AG20443 (cell line): ENCODE measurements around the gene BLTP1.
"Not testable (repeated sequence)": the region's sequence is repeated elsewhere in the genome, so short reads cannot be mapped to it uniquely, and the experiment has no call there.

Experiments
- DNase-seq: peaks from one replicate; pipeline ENCODE4 v3.0.0; 2012; ENCODE audit warnings: low spot score, mixed read lengths

BLTP1 gene

GRCh38 chr4:122151982-122152710, at the start of gene BLTP1:
BLTP1 (plus strand) TSS chr4:122152331; CDS start chr4:122170648, 18,317 bp downstream.
- peak; percentile 98 for DNase-seq

GRCh38 chr4:122104184-122104583, 47.9 kb upstream of the BLTP1 start:
- DNase-seq, result no peak

GRCh38 chr4:122107680-122108079, 44.5 kb upstream of the BLTP1 start:
- no peak for DNase-seq

- not testable (repeated sequence) for DNase-seq
Measured at GRCh38 chr4:122110304-122110703, 41.8 kb upstream of the BLTP1 start.

GRCh38 chr4:122117743-122118142, 34.4 kb upstream of the BLTP1 start:
- DNase-seq, result peak; percentile 29

- DNase-seq, result no peak
Measured at GRCh38 chr4:122118243-122118642, 33.9 kb upstream of the BLTP1 start.

- no peak for DNase-seq
Measured at GRCh38 chr4:122119739-122120138, 32.4 kb upstream of the BLTP1 start.

GRCh38 chr4:122121593-122121992, 30.5 kb upstream of the BLTP1 start:
- DNase-seq, result no peak

- no peak for DNase-seq
Measured at GRCh38 chr4:122122083-122122482, 30.0 kb upstream of the BLTP1 start.

- no peak for DNase-seq
Measured at GRCh38 chr4:122129061-122129460, 23.1 kb upstream of the BLTP1 start.

GRCh38 chr4:122131562-122132157, 20.5 kb upstream of the BLTP1 start:
- DNase-seq, result no peak

GRCh38 chr4:122132891-122133290, 19.2 kb upstream of the BLTP1 start:
- DNase-seq, result no peak

- no peak for DNase-seq
Measured at GRCh38 chr4:122139139-122139538, 13.0 kb upstream of the BLTP1 start.

GRCh38 chr4:122140834-122141233, 11.3 kb upstream of the BLTP1 start:
- DNase-seq, result no peak

GRCh38 chr4:122142687-122143086, 9.4 kb upstream of the BLTP1 start:
- no peak for DNase-seq

GRCh38 chr4:122146652-122147051, 5.5 kb upstream of the BLTP1 start:
- no peak for DNase-seq

- DNase-seq, result no peak
Measured at GRCh38 chr4:122150931-122151330, 1.2 kb upstream of the BLTP1 start.

- peak; percentile 53 for DNase-seq
Measured at GRCh38 chr4:122152711-122153226, 638 bp downstream of the BLTP1 start.

GRCh38 chr4:122156819-122157218, 4.7 kb downstream of the BLTP1 start:
- no peak for DNase-seq

GRCh38 chr4:122163301-122163700, 11.2 kb downstream of the BLTP1 start:
- DNase-seq, result no peak

GRCh38 chr4:122163767-122164166, 11.6 kb downstream of the BLTP1 start:
- DNase-seq, result no peak

- no peak for DNase-seq
Measured at GRCh38 chr4:122167369-122167768, 15.2 kb downstream of the BLTP1 start.

GRCh38 chr4:122170775-122171174, 18.6 kb downstream of the BLTP1 start:
- no peak for DNase-seq

GRCh38 chr4:122171323-122171722, 19.2 kb downstream of the BLTP1 start:
- no peak for DNase-seq
